GM12801 (cell line): Measurements from ENCODE around the gene CPLX3.

Experiments used
- TF ChIP-seq, protein P1 (sequence below): IDR thresholded peaks from one replicate; pipeline ENCODE4 v1.5.1; 2011; ENCODE audit warnings: control low read depth; ENCODE audit not compliant: insufficient read length; ENCODE audit errors: extremely low read depth

Gene CPLX3

GRCh38 chr15:74809242-74809641 lies 17.2 kb upstream of the CPLX3 start:
- TF ChIP-seq, protein P1, sequence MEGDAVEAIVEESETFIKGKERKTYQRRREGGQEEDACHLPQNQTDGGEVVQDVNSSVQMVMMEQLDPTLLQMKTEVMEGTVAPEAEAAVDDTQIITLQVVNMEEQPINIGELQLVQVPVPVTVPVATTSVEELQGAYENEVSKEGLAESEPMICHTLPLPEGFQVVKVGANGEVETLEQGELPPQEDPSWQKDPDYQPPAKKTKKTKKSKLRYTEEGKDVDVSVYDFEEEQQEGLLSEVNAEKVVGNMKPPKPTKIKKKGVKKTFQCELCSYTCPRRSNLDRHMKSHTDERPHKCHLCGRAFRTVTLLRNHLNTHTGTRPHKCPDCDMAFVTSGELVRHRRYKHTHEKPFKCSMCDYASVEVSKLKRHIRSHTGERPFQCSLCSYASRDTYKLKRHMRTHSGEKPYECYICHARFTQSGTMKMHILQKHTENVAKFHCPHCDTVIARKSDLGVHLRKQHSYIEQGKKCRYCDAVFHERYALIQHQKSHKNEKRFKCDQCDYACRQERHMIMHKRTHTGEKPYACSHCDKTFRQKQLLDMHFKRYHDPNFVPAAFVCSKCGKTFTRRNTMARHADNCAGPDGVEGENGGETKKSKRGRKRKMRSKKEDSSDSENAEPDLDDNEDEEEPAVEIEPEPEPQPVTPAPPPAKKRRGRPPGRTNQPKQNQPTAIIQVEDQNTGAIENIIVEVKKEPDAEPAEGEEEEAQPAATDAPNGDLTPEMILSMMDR = no peak

DNA sequence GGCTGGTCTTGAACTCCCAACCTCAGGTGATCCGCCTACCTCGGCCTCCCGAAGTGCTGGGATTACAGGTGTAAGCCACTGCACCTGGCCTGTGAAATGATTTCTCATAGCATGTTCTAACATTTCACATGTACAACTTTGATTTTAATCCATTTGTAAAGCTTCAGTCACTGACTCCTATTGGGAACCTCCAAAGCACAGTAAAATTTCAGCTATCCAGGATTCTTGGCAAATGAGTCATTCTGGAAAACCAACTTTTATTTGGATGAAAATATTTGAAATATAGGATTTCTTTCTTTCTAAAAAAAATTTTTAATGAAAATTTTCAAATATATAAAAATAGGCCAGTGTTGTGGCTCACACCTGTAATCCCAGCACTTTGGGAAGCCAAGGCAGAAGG lies 16.5 kb upstream of the CPLX3 start:
- TF ChIP-seq, protein P1 = no peak

DNA sequence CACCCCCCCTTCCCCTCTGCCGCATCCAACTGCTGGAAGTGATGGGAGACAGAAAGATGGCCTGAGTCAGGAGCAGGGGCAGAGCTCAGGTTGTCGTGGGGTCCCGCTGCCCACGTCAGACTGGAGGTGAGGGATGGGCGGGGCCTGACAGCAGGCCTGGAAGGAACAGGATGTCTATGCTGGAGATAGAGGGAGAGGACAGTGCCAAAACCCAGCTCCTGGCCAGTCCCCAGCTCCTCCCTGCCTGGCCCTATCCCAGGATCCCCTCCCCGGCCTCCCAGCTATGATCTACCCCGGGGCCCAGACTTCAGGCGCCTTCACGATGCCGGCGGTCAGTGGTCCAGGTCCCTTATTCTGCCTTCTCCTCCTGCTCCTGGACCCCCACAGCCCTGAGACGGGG lies 13.9 kb upstream of the CPLX3 start, which contains the start of gene LMAN1L:
Gene LMAN1L (plus strand): TSS at position 303 of the 400 bp plus-strand sequence. CDS start 20 bp downstream, at position 323.
- TF ChIP-seq, protein P1 = no peak

- TF ChIP-seq, protein P1 = no peak
These were observed 11.1 kb upstream of the CPLX3 start for GRCh38 chr15:74815121-74815934.

- TF ChIP-seq, protein P1 = no peak
These were observed 10.5 kb upstream of the CPLX3 start for GRCh38 chr15:74815961-74816360.

DNA sequence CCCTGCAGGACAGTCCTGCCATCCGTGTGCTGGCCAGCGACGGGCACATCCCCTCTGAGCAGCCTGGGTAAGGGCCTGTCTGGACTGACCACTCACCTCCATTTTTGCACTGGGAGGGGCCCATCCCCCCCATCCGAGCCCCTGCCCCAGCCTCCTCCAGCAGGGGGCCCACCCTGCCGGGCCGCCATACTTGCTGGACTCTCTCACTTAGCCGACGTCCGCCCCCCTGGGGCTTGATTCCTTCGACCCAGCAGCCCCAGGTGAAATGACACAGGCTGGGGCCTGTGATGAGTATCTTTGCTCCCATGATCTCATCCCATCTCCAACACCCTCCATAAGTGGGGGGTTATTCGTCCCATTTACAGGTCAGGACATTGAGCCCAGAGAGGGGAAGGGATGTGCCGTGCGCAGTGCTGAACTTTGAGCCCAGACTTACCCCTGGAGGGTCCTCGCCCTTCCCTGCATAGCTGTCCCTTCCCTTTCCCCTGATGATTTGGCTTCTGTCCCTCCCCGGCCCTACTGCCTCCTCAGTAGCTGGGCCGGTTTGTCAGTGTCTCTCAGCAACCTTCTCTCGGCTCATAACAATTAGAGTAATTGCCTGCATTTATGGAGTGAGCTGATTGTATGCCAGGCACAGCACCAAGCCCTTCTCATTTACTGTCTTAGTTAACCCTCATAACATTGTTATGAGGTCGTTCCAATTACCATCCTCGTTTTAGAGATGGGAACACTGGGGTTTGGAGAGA lies 9.6 kb upstream of the CPLX3 start:
- TF ChIP-seq, protein P1 = no peak

DNA sequence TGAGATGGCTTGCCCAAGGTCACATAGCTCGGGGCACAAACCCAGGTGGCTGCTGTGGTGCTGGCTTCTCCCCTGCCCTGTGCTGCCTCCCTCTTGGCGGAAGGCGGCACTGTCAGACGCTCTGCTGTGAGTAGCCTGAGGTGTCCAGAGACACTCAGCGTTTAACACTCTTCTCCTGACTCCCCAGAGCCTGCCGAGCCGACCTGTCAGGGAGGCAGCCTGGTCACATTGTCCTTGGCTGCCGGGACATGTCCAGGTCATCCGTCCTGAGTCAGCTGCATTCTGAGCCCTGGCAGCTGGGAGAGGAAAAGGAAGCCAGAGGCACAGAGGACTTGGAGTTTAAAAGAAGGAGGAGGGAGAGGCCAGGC lies 9.1 kb upstream of the CPLX3 start:
- TF ChIP-seq, protein P1 = no peak
